Stimulated activated CD4-positive, alpha-beta T cell treated with anti-CD3 and anti-CD28 coated beads, TNF-alpha, amount 100 ng/mL, for 48 hours (primary cell): ENCODE measurements around the gene MFSD11.
"Not testable (repeated sequence)": the region's sequence is repeated elsewhere in the genome, so short reads cannot be mapped to it uniquely, and the experiment has no call there.

Experiments
- DNase-seq, 3 donors: peaks; one replicate each; pipeline ENCODE4 v3.0.0-alpha.2; 2020; ENCODE audit warnings: low read depth in 3 of 3

Gene MFSD11

GRCh38 chr17:76747716-76748363, 9.9 kb downstream of the MFSD11 start:
- no peak for DNase-seq

GRCh38 chr17:76748657-76749056, 10.7 kb downstream of the MFSD11 start:
- DNase-seq: no peak

GRCh38 chr17:76751416-76751993, 13.6 kb downstream of the MFSD11 start:
- no peak for DNase-seq

GRCh38 chr17:76752006-76752405, 14.1 kb downstream of the MFSD11 start:
- DNase-seq: no peak

- DNase-seq: no peak
Measured at GRCh38 chr17:76753061-76753961, 15.4 kb downstream of the MFSD11 start.

GRCh38 chr17:76755285-76755684, 17.4 kb downstream of the MFSD11 start:
- DNase-seq: no peak

GRCh38 chr17:76757256-76757655, 19.3 kb downstream of the MFSD11 start:
- no peak for DNase-seq

GRCh38 chr17:76758570-76758969, 20.7 kb downstream of the MFSD11 start:
- DNase-seq: no peak

GRCh38 chr17:76772842-76773525, 35.1 kb downstream of the MFSD11 start:
- peak in 1 of 3 donors; percentile 14 for DNase-seq

GRCh38 chr17:76775021-76775600, 37.2 kb downstream of the MFSD11 start:
- DNase-seq: no peak

- DNase-seq: no peak
Measured at GRCh38 chr17:76781056-76781982, 43.4 kb downstream of the MFSD11 start.

- no peak for DNase-seq
Measured at GRCh38 chr17:76783146-76783545, 45.2 kb downstream of the MFSD11 start.

GRCh38 chr17:76784926-76785325, 47.0 kb downstream of the MFSD11 start:
- DNase-seq: no peak

GRCh38 chr17:76787866-76788265, 49.9 kb downstream of the MFSD11 start:
- not testable (repeated sequence) for DNase-seq

GRCh38 chr17:76789235-76789788, 51.4 kb downstream of the MFSD11 start:
- no peak for DNase-seq

GRCh38 chr17:76791053-76791980, 53.4 kb downstream of the MFSD11 start:
- DNase-seq: peak in 1 of 3 donors; percentile 29

GRCh38 chr17:76792348-76792747, 54.4 kb downstream of the MFSD11 start:
- DNase-seq: no peak

GRCh38 chr17:76793775-76794174, 55.9 kb downstream of the MFSD11 start:
- no peak for DNase-seq

- DNase-seq: no peak
Measured at GRCh38 chr17:76796081-76796480, 58.2 kb downstream of the MFSD11 start.
